GM23338 (cell line): ENCODE measurements around the gene CORO7. TPM values are rescaled to one million over a fixed set of nuclear protein-coding genes. Genes with fewer than 3 reads are reported as not detected.

Experiments
- ATAC-seq: fragments of 200-7000 bp; cut with Tn5 transposase; 3 replicates; pipeline ENCODE4 v1.9.1; 2020
- DNase-seq: peaks from one replicate; pipeline ENCODE4 v3.0.0-alpha.2; 2015; ENCODE audit warnings: low spot score
- H2AFZ ChIP-seq: fragments of 200-600 bp; sonication (generic); 2 replicates; pipeline ENCODE4 v1.8.0; 2016; ENCODE audit warnings: antibody characterized with exemption, mild to moderate bottlenecking, moderate library complexity
- H3F3A ChIP-seq: fragments of 200-600 bp; sonication (generic); replicated peaks from 2 replicates; pipeline ENCODE4 v1.8.0; 2017; ENCODE audit warnings: antibody characterized with exemption, mixed run types, low read depth
- H3K27ac ChIP-seq: fragments of 200-600 bp; sonication (generic); 2 replicates; pipeline ENCODE4 v1.6.1; 2016; ENCODE audit warnings: low read depth
- H3K27me3 ChIP-seq: fragments of 200-600 bp; sonication (generic); 2 replicates; pipeline ENCODE4 v1.8.0; 2016; ENCODE audit warnings: mild to moderate bottlenecking, mixed run types, moderate library complexity; ENCODE audit not compliant: insufficient read depth
- H3K36me3 ChIP-seq: fragments of 200-600 bp; sonication (generic); 2 replicates; pipeline ENCODE4 v1.8.0; 2016; ENCODE audit warnings: mild to moderate bottlenecking; ENCODE audit not compliant: insufficient read depth
- H3K4me1 ChIP-seq: fragments of 200-600 bp; sonication (generic); 2 replicates; pipeline ENCODE4 v1.8.0; 2016; ENCODE audit warnings: mild to moderate bottlenecking, moderate library complexity; ENCODE audit not compliant: insufficient read depth
- H3K4me2 ChIP-seq: fragments of 200-600 bp; sonication (generic); 2 replicates; pipeline ENCODE4 v1.7.1; 2017; ENCODE audit warnings: mixed run types
- H3K4me3 ChIP-seq: fragments of 200-600 bp; sonication (generic); 2 replicates; pipeline ENCODE4 v1.6.1; 2016; ENCODE audit warnings: mixed run types
- H3K79me2 ChIP-seq: fragments of 200-600 bp; sonication (generic); replicated peaks from 2 replicates; pipeline ENCODE4 v1.8.0; 2017; ENCODE audit warnings: mild to moderate bottlenecking; ENCODE audit not compliant: insufficient read depth
- H3K9me2 ChIP-seq: fragments of 200-600 bp; sonication (generic); 2 replicates; pipeline ENCODE4 v1.8.0; 2017; ENCODE audit not compliant: insufficient read depth
- H4K20me1 ChIP-seq: fragments of 200-600 bp; sonication (generic); replicated peaks from 2 replicates; pipeline ENCODE4 v1.8.0; 2017; ENCODE audit warnings: mild to moderate bottlenecking; ENCODE audit not compliant: insufficient read depth
- H3K27ac Mint-ChIP-seq: 2 replicates; pipeline ENCODE4 v1.8.0; 2020; ENCODE audit warnings: inconsistent platforms, mild to moderate bottlenecking, moderate library complexity, mixed read lengths
- H3K27me3 Mint-ChIP-seq: 3 replicates; pipeline ENCODE4 v1.8.0; 2022; ENCODE audit warnings: low read depth, mild to moderate bottlenecking, moderate library complexity, mixed read lengths, inconsistent platforms; ENCODE audit not compliant: insufficient read depth, poor library complexity
- H3K36me3 Mint-ChIP-seq: 3 replicates; pipeline ENCODE4 v1.8.0; 2021; ENCODE audit warnings: low read depth, mild to moderate bottlenecking, inconsistent platforms, moderate library complexity, mixed read lengths
- H3K4me1 Mint-ChIP-seq: 3 replicates; pipeline ENCODE4 v1.8.0; 2020; ENCODE audit warnings: mild to moderate bottlenecking, inconsistent platforms, mixed read lengths
- H3K4me3 Mint-ChIP-seq: 3 replicates; pipeline ENCODE4 v1.8.0; 2021; ENCODE audit warnings: moderate library complexity, mild to moderate bottlenecking, inconsistent platforms, mixed read lengths
- H3K9me3 Mint-ChIP-seq: 3 replicates; pipeline ENCODE4 v1.8.0; 2020; ENCODE audit warnings: moderate library complexity, mild to moderate bottlenecking, inconsistent platforms, mixed read lengths
- CREB1 ChIP-seq: fragments of 250-450 bp; sonication (Bioruptor Pico); IDR thresholded peaks from 2 replicates; pipeline ENCODE4 v1.5.0; 2020; ENCODE audit warnings: low read depth, mild to moderate bottlenecking, moderate library complexity
- CTCF ChIP-seq, 2 experiments: fragments of 200-600 bp in 1 of 2; sonication (generic) in 1 of 2; conservative IDR thresholded peaks; 2 replicates each; pipeline versions ENCODE4 v1.5.1 to v1.6.1; 2016 to 2017; ENCODE audit warnings: antibody characterized with exemption in 2 of 2, low read depth in 2 of 2, mild to moderate bottlenecking in 2 of 2, moderate library complexity in 1 of 2
- EZH2phosphoT487 ChIP-seq: fragments of 200-600 bp; sonication (generic); IDR thresholded peaks from one replicate; pipeline ENCODE4 v1.8.1; 2018; ENCODE audit warnings: antibody characterized with exemption; ENCODE audit not compliant: unreplicated experiment
- JUNB ChIP-seq: IDR thresholded peaks from one replicate; pipeline ENCODE4 v1.6.1; 2016; ENCODE audit warnings: antibody characterized with exemption; ENCODE audit not compliant: unreplicated experiment
- POLR2AphosphoS5 ChIP-seq: IDR thresholded peaks from 2 replicates; pipeline ENCODE4 v1.6.1; 2016; ENCODE audit warnings: antibody characterized with exemption, low read depth
- ZNF114 ChIP-seq: fragments of 250-450 bp; sonication (Bioruptor Pico); IDR thresholded peaks from 2 replicates; pipeline ENCODE4 v1.5.0; 2020; ENCODE audit warnings: mild to moderate bottlenecking, moderate library complexity
- ZNF331 ChIP-seq: fragments of 250-450 bp; sonication (Bioruptor Pico); IDR thresholded peaks from 2 replicates; pipeline ENCODE4 v1.5.0; 2020; ENCODE audit warnings: low read depth, mild to moderate bottlenecking, moderate library complexity
- ZNF462 ChIP-seq: fragments of 250-450 bp; sonication (Bioruptor Pico); IDR thresholded peaks from 2 replicates; pipeline ENCODE4 v1.5.0; 2020; ENCODE audit warnings: mild to moderate bottlenecking, moderate library complexity
- polyA plus RNA-seq: library from polyadenylated mRNA; unstranded; fragments of >200 nt; fragmentation: Nextera tagmentation; extraction: Ambion mirVana; gene quantifications from 2 replicates; pipeline ENCODE4 v1.2.1, GENCODE V29; 2016
- total RNA-seq: library from RNA; depleted of rRNA; stranded (reverse); fragments of >200 nt; shearing (Covaris generic); gene quantifications from 2 replicates; pipeline ENCODE4 v1.2.3, GENCODE V29; 2014

Gene CORO7
- total and polyA plus RNA-seq, 2 experiments from 2014 or later: 14.2 to 46.4 TPM

GRCh38 chr16:4332623-4333307 lies 83.6 kb downstream of the CORO7 start:
- peaks cover 8% of the 10 kb centered on the region for H3K4me1 ChIP-seq
- DNase-seq: no peak
- H3K4me2 ChIP-seq: no peak overlapping the region
- Mint-ChIP-seq H3K27ac (no peak overlapping the region), H3K9me3 (no peaks in the 10 kb centered on the region), H3K4me1 (peaks cover 11% of the 10 kb centered on the region), H3K27me3 (peaks cover 12% of the 10 kb centered on the region), H3K4me3 (no peak overlapping the region), H3K36me3 (peaks cover 14% of the 10 kb centered on the region)
- peaks cover 20% of the 10 kb centered on the region; the same call in 1 of the 2 replicates for H3F3A ChIP-seq
- H3K36me3 ChIP-seq: no peaks in the 10 kb centered on the region
- H3K9me2 ChIP-seq: no peaks in the 10 kb centered on the region
- H4K20me1 ChIP-seq: no peaks in the 10 kb centered on the region; the same call in 1 of the 2 replicates
- no peak for ATAC-seq
- H3K27ac ChIP-seq: no peak overlapping the region
- peaks cover 35% of the 10 kb centered on the region for H3K79me2 ChIP-seq
- no peaks in the 10 kb centered on the region for H3K27me3 ChIP-seq
- no peak overlapping the region for H2AFZ ChIP-seq
- no peak overlapping the region for H3K4me3 ChIP-seq
- TF ChIP-seq POLR2AphosphoS5: no peak
- TF ChIP-seq EZH2phosphoT487: no peak
- TF ChIP-seq CREB1: no peak
- no peak for TF ChIP-seq CTCF (conservative IDR thresholded peaks at IDR 0.05; ENCODE audit: low read depth in 2 of 2)
- TF ChIP-seq JUNB: no peak

GRCh38 chr16:4332083-4332482 lies 84.3 kb downstream of the CORO7 start:
- Histone ChIP-seq H3K4me3 (no peak overlapping the region), H3F3A (peaks cover 20% of the 10 kb centered on the region; the same call in 1 of the 2 replicates), H3K27me3 (no peaks in the 10 kb centered on the region), H3K27ac (no peak overlapping the region), H3K4me1 (peaks cover 10% of the 10 kb centered on the region), H3K4me2 (no peak overlapping the region), H3K79me2 (peaks cover 36% of the 10 kb centered on the region), H3K36me3 (no peaks in the 10 kb centered on the region), H3K9me2 (no peaks in the 10 kb centered on the region), H2AFZ (no peak overlapping the region), H4K20me1 (no peaks in the 10 kb centered on the region; the same call in 1 of the 2 replicates)
- no peak overlapping the region for H3K27ac Mint-ChIP-seq
- DNase-seq: no peak
- peaks cover 14% of the 10 kb centered on the region for H3K36me3 Mint-ChIP-seq
- no peaks in the 10 kb centered on the region for H3K9me3 Mint-ChIP-seq
- no peak overlapping the region for H3K4me3 Mint-ChIP-seq
- peaks cover 7% of the 10 kb centered on the region for H3K27me3 Mint-ChIP-seq
- peaks cover 11% of the 10 kb centered on the region for H3K4me1 Mint-ChIP-seq
- ATAC-seq: no peak
- TF ChIP-seq POLR2AphosphoS5: no peak
- no peak for TF ChIP-seq ZNF114 (CRISPR knock-in tag)
- no peak for TF ChIP-seq ZNF331

GRCh38 chr16:4330277-4330874 lies 86.0 kb downstream of the CORO7 start:
- H2AFZ ChIP-seq: no peak overlapping the region
- no peak for TF ChIP-seq ZNF462
- TF ChIP-seq POLR2AphosphoS5: no peak

More at GRCh38 chr16:4330277-4330874, 86.0 kb downstream of the CORO7 start:
- no peaks in the 10 kb centered on the region for H3K9me2 ChIP-seq
- Mint-ChIP-seq H3K4me1 (peaks cover 11% of the 10 kb centered on the region), H3K4me3 (no peak overlapping the region), H3K27ac (no peak overlapping the region), H3K27me3 (peaks cover 9% of the 10 kb centered on the region), H3K36me3 (peaks cover 9% of the 10 kb centered on the region), H3K9me3 (no peaks in the 10 kb centered on the region)
- ATAC-seq: peak; percentile 51
- peaks cover 14% of the 10 kb centered on the region for H3K4me1 ChIP-seq
- H3K4me2 ChIP-seq: no peak overlapping the region
- DNase-seq: peak; percentile 79
- H3K36me3 ChIP-seq: no peaks in the 10 kb centered on the region
- peaks cover 50% of the 10 kb centered on the region for H3K79me2 ChIP-seq
- peaks cover 15% of the 10 kb centered on the region; the same call in 1 of the 2 replicates for H3F3A ChIP-seq
- H4K20me1 ChIP-seq: no peaks in the 10 kb centered on the region; the same call in 1 of the 2 replicates
- H3K4me3 ChIP-seq: no peak overlapping the region
- H3K27ac ChIP-seq: 0 out of 2 replicates have a peak overlapping the region, but pooled peaks have one; percentile 32
- H3K27me3 ChIP-seq: no peaks in the 10 kb centered on the region
